ENCODE data around the gene DMAC2. TPM values are rescaled to one million over a fixed set of nuclear protein-coding genes. Genes with fewer than 3 reads are reported as not detected.

The DMAC2 gene
- total RNA-seq: 33.5 and 42.4 TPM in 2 replicates

DNA sequence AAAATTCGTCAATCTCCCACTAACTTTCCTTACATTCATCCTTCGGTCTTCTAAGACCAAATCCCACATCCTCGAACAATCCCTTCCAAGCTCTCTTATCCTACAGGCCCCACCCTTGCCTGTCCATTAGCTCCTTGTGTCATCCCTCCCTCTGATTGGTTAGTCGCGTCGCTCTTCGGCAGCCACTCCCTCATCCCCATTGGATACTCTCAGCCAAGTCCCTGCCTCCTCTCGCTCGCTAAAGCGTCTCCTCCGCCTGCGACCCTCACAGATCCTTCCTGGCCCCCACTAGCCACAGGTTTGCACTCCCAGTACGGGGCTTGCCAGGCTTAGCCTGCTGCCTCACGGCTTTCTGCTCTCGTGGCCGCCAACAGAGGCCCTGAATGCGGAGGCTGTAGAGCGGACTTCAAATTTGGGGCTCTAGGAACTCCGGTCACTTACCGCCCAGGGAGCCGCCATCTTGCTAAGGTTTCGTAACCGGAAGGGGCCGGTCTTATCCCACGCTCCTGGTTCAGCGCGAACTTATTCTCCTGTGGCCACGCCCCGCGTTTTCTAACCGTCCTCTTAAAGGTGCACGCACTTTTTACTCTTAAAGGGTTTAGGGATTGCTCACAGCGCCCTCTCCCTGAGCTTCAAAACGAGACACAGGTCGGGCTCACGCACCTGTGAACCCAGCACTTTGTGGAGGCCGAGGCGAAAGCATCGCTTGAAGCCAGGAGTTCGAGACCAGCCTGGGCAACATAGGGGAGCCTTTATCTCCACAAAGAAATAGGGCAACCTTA lies at the start of gene DMAC2:
Gene DMAC2, minus strand, starts transcription at position 472 of the 782 bp plus-strand sequence. Its CDS starts 13 bp downstream, at position 459.

DNA sequence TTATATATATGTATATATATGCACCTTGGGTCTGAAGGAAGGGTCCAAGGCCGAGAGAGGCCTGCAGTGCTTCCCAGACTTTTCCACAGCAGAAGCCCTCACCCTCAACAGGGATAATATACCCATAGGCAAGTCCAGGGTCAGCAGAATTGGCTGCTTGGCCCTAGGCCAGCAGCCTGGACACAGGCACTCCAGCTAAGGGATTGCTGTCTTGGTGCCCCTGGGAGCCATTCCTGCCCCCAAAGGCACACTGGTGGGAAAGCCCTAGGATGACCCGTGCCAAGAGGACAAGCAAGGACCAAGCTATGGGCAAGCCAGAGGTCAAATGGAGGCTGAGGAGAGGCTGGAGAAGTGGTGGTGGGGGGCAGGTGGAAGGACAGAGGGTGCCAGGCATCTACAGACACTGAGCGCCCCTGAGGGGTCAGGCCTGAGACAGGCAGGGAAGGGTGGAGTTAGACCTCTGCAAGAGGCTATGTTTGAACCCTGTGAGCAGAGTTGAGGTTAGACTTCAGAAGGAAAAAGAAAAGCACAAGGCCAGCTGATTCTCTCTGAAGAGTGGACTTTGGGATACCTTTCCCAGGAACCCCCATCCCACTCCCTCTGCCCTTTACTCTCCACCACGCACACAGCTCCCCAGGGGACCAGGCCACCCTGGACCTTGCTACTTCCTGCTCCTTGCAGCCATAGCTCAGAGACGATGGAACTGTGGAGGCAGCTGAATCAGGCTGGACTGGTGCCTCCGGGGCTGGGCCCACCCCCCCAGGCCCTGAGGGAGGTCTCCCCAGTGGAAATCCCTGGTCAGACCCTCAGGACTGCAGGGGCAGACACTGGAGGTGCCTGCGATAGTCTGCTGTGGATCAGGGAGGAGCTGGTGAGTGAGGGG lies 3.0 kb upstream of the DMAC2 start, which contains the start of gene ERICH4:
Gene ERICH4, plus strand, starts transcription at position 684 of the 883 bp plus-strand sequence. Its CDS starts 14 bp downstream, at position 698.

DNA sequence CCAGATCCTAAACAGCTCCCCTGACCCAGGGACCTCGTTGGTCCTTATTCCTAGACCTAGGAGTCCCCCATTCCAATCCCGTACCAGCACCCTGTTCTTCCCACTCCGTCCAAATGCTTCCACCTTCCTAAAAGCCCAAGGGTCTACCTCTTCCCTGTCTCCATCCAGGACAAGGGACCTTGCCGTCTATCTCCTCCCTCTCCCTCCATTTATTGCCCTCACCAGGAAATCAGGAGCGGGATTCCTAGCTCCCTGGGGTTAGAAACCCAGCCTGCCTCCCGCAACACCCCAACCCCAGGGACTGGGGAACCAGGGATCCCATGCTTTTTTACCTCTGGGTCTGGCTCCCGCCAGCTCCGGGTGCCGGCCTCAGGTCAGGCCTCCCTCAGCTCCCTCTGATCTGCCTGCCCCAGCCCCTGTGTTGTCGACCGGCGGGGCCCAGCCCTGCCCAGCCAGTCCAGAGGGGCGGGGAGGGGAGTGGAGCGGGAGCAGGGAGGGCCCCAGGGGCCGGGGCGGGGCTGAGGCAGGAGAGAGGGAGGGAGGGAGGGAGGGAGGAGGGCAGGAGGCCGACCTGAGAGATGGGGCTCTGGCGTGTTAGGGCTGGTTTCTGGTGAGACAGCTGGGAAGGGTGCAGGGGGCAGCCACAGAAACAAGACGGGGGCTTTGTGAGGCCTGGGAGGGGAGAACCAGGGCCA lies 12.6 kb downstream of the DMAC2 start, which contains the start of gene B3GNT8:
Gene B3GNT8, minus strand, starts transcription at position 423 of the 695 bp plus-strand sequence. CDS start 596 bp downstream, outside the sequence.

GRCh38 chr19:41397086-41398049 lies 42.3 kb downstream of the DMAC2 start, which contains the start of the genes BCKDHA and EXOSC5:
Gene BCKDHA (plus strand): TSS chr19:41397818. CDS start chr19:41397828, 10 bp downstream.
Gene EXOSC5 (minus strand): TSS chr19:41397359. CDS start chr19:41397328, 31 bp downstream.

Other genes starting within 250 kb of the DMAC2 start
- gene CYP2S1, start 246.7 kb downstream of the DMAC2 start, total RNA-seq: 29.6 and 31.8 TPM in 2 replicates
- 32.0 and 83.6 TPM in 2 replicates for gene AXL, start 220.7 kb downstream of the DMAC2 start, total RNA-seq
- 48.0 and 68.2 TPM in 2 replicates for gene HNRNPUL1, start 175.5 kb downstream of the DMAC2 start, total RNA-seq
- 7.5 and 12.0 TPM in 2 replicates for gene CCDC97, start 129.7 kb downstream of the DMAC2 start, total RNA-seq
- 10.2 and 10.6 TPM in 2 replicates for gene TGFB1, start 86.0 kb downstream of the DMAC2 start, total RNA-seq
- gene B9D2, start 75.8 kb downstream of the DMAC2 start, total RNA-seq: 0.85 and 1.9 TPM in 2 replicates
- gene TMEM91, start 63.4 kb downstream of the DMAC2 start, total RNA-seq: 6.0 and 8.4 TPM in 2 replicates
- 36.1 and 43.3 TPM in 2 replicates for gene EXOSC5, start 42.6 kb downstream of the DMAC2 start, total RNA-seq
- gene BCKDHA, start 42.1 kb downstream of the DMAC2 start, total RNA-seq: 56.6 and 61.6 TPM in 2 replicates
- 1.7 and 3.6 TPM in 2 replicates for gene B3GNT8, start 12.5 kb downstream of the DMAC2 start, total RNA-seq
- not detected in 2 replicates for gene ERICH4, start 3.2 kb upstream of the DMAC2 start, total RNA-seq
- gene CEACAM21, start 136.3 kb upstream of the DMAC2 start, total RNA-seq: not detected in 2 replicates
- not detected in 2 replicates for gene CEACAM4, start 187.2 kb upstream of the DMAC2 start, total RNA-seq
- gene CEACAM7, start 248.4 kb upstream of the DMAC2 start, total RNA-seq: 0.24 TPM in 1 of 2 replicates, not detected in the other